Islet of Langerhans (tissue), 1 donor: ENCODE data around the gene ACOT7.
"Not testable (repeated sequence)": the region's sequence is repeated elsewhere in the genome, so short reads cannot be mapped to it uniquely, and the experiment has no call there.

Experiments used
- FAIRE-seq: peaks from one replicate; lab custom pipeline; 2011; peaks lifted over from hg19 to GRCh38; lab: Jason Lieb, UNC

ACOT7 gene

DNA sequence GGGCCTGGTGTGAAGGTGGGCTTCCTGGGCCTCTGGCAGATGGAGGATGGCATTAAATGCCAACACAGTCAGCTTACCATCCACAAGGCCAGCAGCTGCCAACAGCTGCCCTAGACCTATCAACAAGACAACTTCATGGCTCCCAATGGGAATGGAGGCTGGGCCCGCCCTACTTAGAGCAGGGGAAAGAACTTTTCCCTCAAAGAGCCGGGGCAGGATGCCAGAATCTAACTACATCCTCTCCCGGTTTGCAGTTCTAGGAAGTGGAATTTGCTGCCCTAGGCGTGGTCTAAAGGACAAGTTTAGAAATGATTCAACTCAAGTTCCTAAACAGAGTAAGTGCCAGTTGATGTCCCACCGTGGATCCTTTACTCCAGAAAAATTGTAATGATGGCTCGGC lies 170.9 kb downstream of the ACOT7 start:
- FAIRE-seq, result no peak

DNA sequence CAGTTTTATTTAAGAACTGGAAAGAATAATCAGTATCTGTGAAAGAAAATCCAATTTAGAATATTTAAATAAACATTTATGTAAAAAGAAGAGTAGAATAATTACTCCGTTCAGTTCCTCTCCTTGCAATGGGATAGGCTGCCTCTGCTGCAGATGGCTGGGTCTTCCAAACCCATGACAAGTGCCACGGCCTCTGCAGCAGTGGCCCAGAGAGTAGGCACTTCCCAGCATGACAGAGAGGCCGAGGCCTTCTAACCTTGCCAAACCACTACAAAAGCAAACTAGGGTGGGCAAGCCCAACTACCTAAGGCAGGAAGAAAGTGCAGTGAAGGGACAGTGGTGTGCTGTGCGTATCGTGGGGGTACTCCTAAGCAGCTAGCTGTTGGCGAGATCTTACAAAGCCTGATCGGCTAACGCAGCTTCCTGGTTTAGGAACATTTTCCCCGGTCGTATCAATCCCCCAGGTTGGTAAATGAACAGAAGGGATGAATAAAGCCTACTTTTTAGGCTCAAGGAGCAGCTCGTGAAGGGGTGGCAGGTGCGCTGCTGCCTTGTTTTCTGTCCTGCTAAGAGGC lies 172.3 kb downstream of the ACOT7 start:
- no peak for FAIRE-seq

DNA sequence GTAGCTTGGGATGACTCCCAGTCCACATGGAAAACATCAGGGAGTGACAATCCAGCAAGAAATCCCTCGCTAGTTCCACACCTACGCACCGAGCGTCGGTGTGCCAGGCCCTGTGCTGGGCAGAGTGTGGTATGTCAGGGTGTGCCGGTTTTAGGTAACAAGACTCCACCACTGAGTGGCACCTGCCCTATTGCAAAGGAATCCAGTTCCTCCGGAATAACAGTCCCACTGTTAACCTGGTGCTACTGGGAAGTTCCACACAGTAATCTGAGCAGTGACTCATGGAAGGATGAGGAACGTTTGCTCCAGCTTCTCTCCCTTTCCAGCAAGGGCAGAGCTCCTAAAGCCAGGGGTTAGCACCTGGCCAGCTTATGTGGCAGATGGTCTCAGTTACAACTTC lies 173.3 kb downstream of the ACOT7 start:
- FAIRE-seq, result no peak

DNA sequence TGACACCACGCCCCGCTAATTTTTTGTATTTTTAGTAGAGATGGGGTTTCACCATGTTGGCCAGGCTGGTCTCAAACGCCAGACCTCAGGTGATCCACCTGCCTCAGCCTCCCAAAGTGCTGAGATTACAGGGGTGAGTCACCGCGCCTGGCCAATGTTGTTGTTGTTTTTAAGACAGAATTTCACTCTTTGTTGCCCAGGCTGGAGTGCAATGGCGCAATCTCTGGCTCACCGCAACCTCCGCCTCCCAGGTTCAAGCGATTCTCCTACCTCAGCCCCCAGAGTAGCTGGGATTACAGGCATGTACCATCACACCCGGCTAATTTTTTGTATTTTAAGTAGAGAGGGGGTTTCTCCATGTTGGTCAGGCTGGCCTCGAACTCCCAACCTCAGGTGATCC lies 173.9 kb downstream of the ACOT7 start:
- FAIRE-seq, result not testable (repeated sequence)

DNA sequence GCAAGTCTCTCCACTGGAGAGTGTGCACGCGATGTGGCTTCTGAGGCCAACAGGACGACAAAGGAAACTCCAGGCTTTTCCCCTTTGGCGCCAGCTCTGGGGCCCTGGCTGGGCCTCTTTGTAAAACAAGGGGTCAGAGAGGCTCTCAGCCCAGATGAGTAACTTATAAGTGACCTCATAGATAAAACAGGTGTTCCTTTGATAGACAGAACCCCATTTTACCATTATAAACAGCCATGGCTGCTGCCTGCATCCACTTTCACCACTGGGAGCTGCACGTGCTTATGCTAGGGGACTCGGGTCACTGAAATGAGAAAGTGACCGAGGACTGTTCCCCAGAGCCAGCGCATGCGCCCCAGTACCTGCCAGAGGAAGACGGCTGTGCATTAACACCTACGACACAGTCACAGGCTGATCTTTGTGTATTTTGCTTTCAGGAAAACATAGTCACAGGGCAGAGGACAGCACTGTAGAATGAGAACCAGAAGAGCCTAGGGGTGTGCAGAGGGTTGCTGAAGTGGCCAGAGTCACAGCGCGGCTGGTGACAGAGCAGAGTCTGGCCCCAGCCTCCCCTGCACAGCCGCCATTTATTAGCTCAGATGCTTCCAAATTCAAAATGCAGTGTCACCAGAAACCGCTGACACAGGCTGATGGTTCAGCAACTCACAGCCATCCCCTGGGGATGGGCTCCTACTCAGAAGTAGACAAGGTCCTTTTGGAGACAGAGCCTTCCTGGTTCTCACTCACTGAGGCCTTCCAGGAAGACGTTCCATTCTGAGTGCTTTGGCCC lies 175.0 kb downstream of the ACOT7 start:
- no peak for FAIRE-seq
